H1 (cell line): ENCODE results near the gene MVD. TPM values are rescaled to one million over a fixed set of nuclear protein-coding genes. Genes with fewer than 3 reads are reported as not detected.

Source experiments
- CTCF ChIA-PET: fragments of 300-600 bp; sonication (Branson Sonifier 250); formaldehyde crosslinking; loops from one replicate; lab custom pipeline; 2021; ENCODE audit not compliant: partially characterized antibody; lab: Charles Lee
- POLR2A ChIA-PET: fragments of 300-600 bp; sonication (Branson Sonifier 250); formaldehyde crosslinking; loops from one replicate; lab custom pipeline; 2021; ENCODE audit warnings: inconsistent platforms; ENCODE audit not compliant: partially characterized antibody; lab: Charles Lee
- DNase-seq, 2 experiments: peaks; one replicate each; pipeline versions ENCODE4 v3.0.0 to v3.0.0-alpha.2; 2010 to 2022; ENCODE audit warnings: low spot score in 2 of 2, low read depth in 1 of 2, mixed read lengths in 1 of 2
- FAIRE-seq: peaks from 2 replicates; lab custom pipeline; 2011; peaks lifted over from hg19 to GRCh38; lab: Jason Lieb, UNC
- H2AFZ ChIP-seq: 2 replicates; pipeline ENCODE4 v1.8.1; 2012; ENCODE audit warnings: low read length, inconsistent platforms
- H2AK5ac ChIP-seq: 2 replicates; pipeline ENCODE4 v1.6.1; 2013; ENCODE audit warnings: low read depth, low read length
- H2BK120ac ChIP-seq: replicated peaks from 2 replicates; pipeline ENCODE3; 2013; ENCODE audit warnings: low read depth, low read length, inconsistent platforms
- H2BK12ac ChIP-seq: 2 replicates; pipeline ENCODE4 v1.6.1; 2013; ENCODE audit warnings: low read depth, low read length
- H2BK15ac ChIP-seq: 2 replicates; pipeline ENCODE4 v1.6.1; 2013; ENCODE audit warnings: low read length
- H2BK20ac ChIP-seq: 2 replicates; pipeline ENCODE4 v1.6.1; 2013; ENCODE audit warnings: low read length
- H2BK5ac ChIP-seq: 2 replicates; pipeline ENCODE4 v1.6.1; 2013; ENCODE audit warnings: low read depth, low read length
- H3K14ac ChIP-seq: 2 replicates; pipeline ENCODE4 v1.6.1; 2013; ENCODE audit warnings: inconsistent platforms; ENCODE audit not compliant: insufficient read length
- H3K18ac ChIP-seq: 2 replicates; pipeline ENCODE4 v1.6.1; 2013; ENCODE audit warnings: low read length; ENCODE audit errors: extremely low read depth
- H3K23ac ChIP-seq: 2 replicates; pipeline ENCODE4 v1.6.1; 2013; ENCODE audit warnings: inconsistent platforms; ENCODE audit not compliant: insufficient read length
- H3K23me2 ChIP-seq: 2 replicates; pipeline ENCODE4 v1.6.1; 2013; ENCODE audit warnings: low read depth, low read length
- H3K27ac ChIP-seq: 2 replicates; pipeline ENCODE4 v1.6.1; 2011; ENCODE audit warnings: low read depth, low read length, inconsistent platforms
- H3K27me3 ChIP-seq, 4 experiments: replicated peaks in 1 of 4; 1 replicate in 1 of 4; 2 replicates in 3 of 4; pipeline versions ENCODE4 v1.6.1 to v1.8.1; 2011 to 2013; ENCODE audit warnings: low read length in 3 of 4, mild to moderate bottlenecking in 3 of 4, inconsistent platforms in 2 of 4, mixed read lengths in 2 of 4, moderate library complexity in 1 of 4; ENCODE audit not compliant: control insufficient read depth in 3 of 4, insufficient read depth in 3 of 4; ENCODE audit errors: extremely low read depth in 1 of 4
- H3K36me3 ChIP-seq, 4 experiments: 2 replicates each; pipeline versions ENCODE4 v1.6.1 to v1.8.1; 2011 to 2013; ENCODE audit warnings: mild to moderate bottlenecking in 4 of 4, low read length in 3 of 4, moderate library complexity in 2 of 4, control low read depth in 1 of 4, inconsistent platforms in 1 of 4; ENCODE audit not compliant: insufficient read depth in 4 of 4, control insufficient read depth in 2 of 4
- H3K4ac ChIP-seq: replicated peaks from 2 replicates; pipeline ENCODE3; 2013; ENCODE audit warnings: low read length, low read depth, mixed read lengths, inconsistent platforms; ENCODE audit not compliant: insufficient read length
- H3K4me1 ChIP-seq, 4 experiments: replicated peaks in 1 of 4; 1 replicate in 1 of 4; 2 replicates in 3 of 4; pipeline versions ENCODE4 v1.6.1 to v1.8.1; 2011 to 2013; ENCODE audit warnings: low read length in 3 of 4, inconsistent platforms in 2 of 4, mixed read lengths in 1 of 4; ENCODE audit not compliant: insufficient read depth in 4 of 4, control insufficient read depth in 3 of 4
- H3K4me2 ChIP-seq, 2 experiments: 2 replicates each; pipeline versions ENCODE4 v1.6.1 to v1.8.1; 2011 to 2013; ENCODE audit warnings: low read depth in 2 of 2, low read length in 2 of 2, control low read depth in 1 of 2, inconsistent platforms in 1 of 2, mild to moderate bottlenecking in 1 of 2; ENCODE audit not compliant: insufficient read depth in 1 of 2
- H3K4me3 ChIP-seq, 4 experiments: fragments of 200-600, 300-600 bp in 1 of 4; sonication (generic), shearing (Covaris generic), sonication (Bioruptor Twin) in 1 of 4; 2 replicates each; pipeline versions ENCODE4 v1.5.1 to v1.8.1; 2011 to 2016; ENCODE audit warnings: low read length in 4 of 4, low read depth in 3 of 4, control low read depth in 2 of 4, inconsistent platforms in 2 of 4, mild to moderate bottlenecking in 2 of 4, mixed read lengths in 1 of 4, moderate library complexity in 1 of 4; ENCODE audit not compliant: insufficient read depth in 2 of 4; ENCODE audit errors: extremely low read depth in 1 of 4
- H3K56ac ChIP-seq: replicated peaks from 2 replicates; pipeline ENCODE3; 2013; ENCODE audit warnings: low read depth, mild to moderate bottlenecking, mixed read lengths, low read length, inconsistent platforms; ENCODE audit not compliant: insufficient read length
- H3K79me1 ChIP-seq: 2 replicates; pipeline ENCODE4 v1.6.1; 2013; ENCODE audit warnings: low read depth, low read length, control low read depth
- H3K79me2 ChIP-seq, 2 experiments: 2 replicates each; pipeline versions ENCODE4 v1.6.1 to v1.8.1; 2012 to 2013; ENCODE audit warnings: low read length in 2 of 2, mild to moderate bottlenecking in 2 of 2, inconsistent platforms in 1 of 2; ENCODE audit not compliant: insufficient read depth in 2 of 2, control insufficient read depth in 1 of 2
- H3K9ac ChIP-seq, 4 experiments: replicated peaks in 1 of 4; 1 replicate in 1 of 4; 2 replicates in 3 of 4; pipeline versions ENCODE4 v1.6.1 to v1.8.1; 2011 to 2013; ENCODE audit warnings: low read depth in 3 of 4, low read length in 3 of 4, control low read depth in 2 of 4, mild to moderate bottlenecking in 2 of 4, moderate library complexity in 2 of 4, inconsistent platforms in 1 of 4; ENCODE audit errors: extremely low read depth in 1 of 4
- H3K9me3 ChIP-seq, 2 experiments: 2 replicates each; pipeline versions ENCODE4 v1.6.1 to v1.8.1; 2012 to 2013; ENCODE audit warnings: mild to moderate bottlenecking in 2 of 2, moderate library complexity in 2 of 2, control low read depth in 1 of 2, inconsistent platforms in 1 of 2, low read depth in 1 of 2, low read length in 1 of 2, mixed read lengths in 1 of 2; ENCODE audit not compliant: insufficient read depth in 2 of 2
- H4K20me1 ChIP-seq, 2 experiments: replicated peaks in 1 of 2; 2 replicates each; pipeline versions ENCODE3 to v1.8.1; 2011 to 2013; ENCODE audit warnings: inconsistent platforms in 2 of 2, low read length in 2 of 2, mild to moderate bottlenecking in 1 of 2; ENCODE audit not compliant: insufficient read depth in 2 of 2, control insufficient read depth in 1 of 2
- H4K5ac ChIP-seq: 2 replicates; pipeline ENCODE4 v1.6.1; 2013; ENCODE audit warnings: low read length, low read depth, mixed read lengths, inconsistent platforms; ENCODE audit not compliant: insufficient read length
- H4K8ac ChIP-seq: 2 replicates; pipeline ENCODE4 v1.8.0; 2013; ENCODE audit warnings: mild to moderate bottlenecking, moderate library complexity, low read length, inconsistent platforms; ENCODE audit not compliant: insufficient read depth; ENCODE audit errors: extremely low read depth
- H4K91ac ChIP-seq: replicated peaks from 2 replicates; pipeline ENCODE3; 2013; ENCODE audit warnings: low read length, mixed read lengths, inconsistent platforms; ENCODE audit not compliant: insufficient read length
- ATF2 ChIP-seq: IDR thresholded peaks from 2 replicates; pipeline ENCODE4 v1.6.1; 2012; ENCODE audit warnings: low read length, inconsistent platforms
- CBX8 ChIP-seq: fragments of 300-800, 300-1000 bp; sonication (generic); IDR thresholded peaks from 2 replicates; pipeline ENCODE4 v1.7.1; 2016; ENCODE audit warnings: low read depth, low read length, borderline replicate concordance
- E2F6 ChIP-seq: IDR thresholded peaks from 2 replicates; pipeline ENCODE4 v1.6.1; 2012; ENCODE audit warnings: inconsistent platforms
- EGR1 ChIP-seq: IDR thresholded peaks from 2 replicates; pipeline ENCODE4 v1.6.1; 2011; ENCODE audit warnings: low read depth, low read length, borderline replicate concordance
- EZH2 ChIP-seq: fragments of 200-600 bp; sonication (generic); IDR thresholded peaks from 2 replicates; pipeline ENCODE4 v1.7.1; 2012; ENCODE audit warnings: low read depth, mild to moderate bottlenecking, moderate library complexity, low read length, inconsistent platforms; ENCODE audit not compliant: severe bottlenecking
- PHF8 ChIP-seq: fragments of 200-600 bp; sonication (generic); conservative IDR thresholded peaks from 2 replicates; pipeline ENCODE4 v1.7.1; 2012; ENCODE audit warnings: low read depth, mild to moderate bottlenecking, inconsistent platforms, low read length, moderate library complexity
- SIX5 ChIP-seq: IDR thresholded peaks from 2 replicates; pipeline ENCODE4 v1.6.1; 2011; ENCODE audit warnings: mild to moderate bottlenecking, low read depth, low read length
- SUZ12 ChIP-seq: fragments of 200-600 bp; sonication (generic); IDR thresholded peaks from 2 replicates; pipeline ENCODE4 v1.6.1; 2012; ENCODE audit warnings: mild to moderate bottlenecking, inconsistent platforms, low read length, moderate library complexity, mixed read lengths
- TAF1 ChIP-seq: IDR thresholded peaks from 2 replicates; pipeline ENCODE4 v1.6.1; 2011; ENCODE audit warnings: mild to moderate bottlenecking, low read depth, low read length
- WGBS, 2 experiments: shearing (Covaris generic) in 1 of 2; methylation state at CpG; one replicate each; pipeline versions ENCODE4 v1.1.6 to v1.1.7; 2013 to 2015; ENCODE audit warnings: low lambda C conversion rate in 2 of 2, mixed read lengths in 2 of 2, inconsistent platforms in 1 of 2, low coverage in 1 of 2, missing lambda C conversion rate in 1 of 2; ENCODE audit not compliant: insufficient replicate concordance in 2 of 2, insufficient coverage in 1 of 2, insufficient read length in 1 of 2; ENCODE audit errors: extremely low coverage in 1 of 2, missing lambda C conversion rate in 1 of 2; 5-methylcytosine and 5-hydroxymethylcytosine counted together
- polyA plus RNA-seq, 7 experiments: library from polyadenylated mRNA; depleted of rRNA in 3 of 7; stranded (reverse) in 5 of 7; unstranded in 2 of 7; fragments of >200 nt in 5 of 7; fragments of 200-250 nt in 2 of 7; gene quantifications; 1 replicate in 5 of 7; 2 replicates in 1 of 7; 4 replicates in 1 of 7; pipeline versions ENCODE4 v1.2.1 to v1.2.3, GENCODE V29; 2011 to 2013; ENCODE audit warnings: missing spikeins in 2 of 7, mixed read lengths in 2 of 7
- total RNA-seq: library from RNA; stranded (reverse); fragmentation: NEBNext Ultra II Directional; extraction: Animal tissue kit (Norgen Biotek cat#: 25700); gene quantifications from 2 replicates; pipeline ENCODE4 v1.2.1, GENCODE V29; 2021

Gene MVD
- total and polyA plus RNA-seq, 2 of the 8 experiments (the other 6 are each of a cell fraction or from before 2014, with no cell fraction given): 47.2 to 77.3 TPM

GRCh38 chr16:88691129-88691813 lies 28.4 kb upstream of the MVD start:
- H3K27ac ChIP-seq: no peak overlapping the region
- no peak overlapping the region for H2BK5ac ChIP-seq
- ChIA-PET CTCF (interaction anchor here (0.5 to 2.3 kb wide), 2 partner anchors 19 to 68 kb away, joined by 3 to 9 read pairs; no protein-coding TSS in a partner anchor), POLR2A (interaction anchor here (0.6 to 1.3 kb wide), 2 partner anchors 114 to 1012 kb away, joined by 3 read pairs; no protein-coding TSS in a partner anchor)
- H3K4me1 ChIP-seq: peaks cover 0 to 5% (median 4%) of the 10 kb centered on the region in 4 experiments; a peak in 6 of 7 replicates
- peaks cover 3% of the 10 kb centered on the region; the same call in 1 of the 2 replicates for H3K23me2 ChIP-seq
- H3K27me3 ChIP-seq: peaks cover 0 to 11% (median 9%) of the 10 kb centered on the region in 4 experiments; a peak in 3 of 7 replicates
- FAIRE-seq: no peak
- H3K9me3 ChIP-seq: no peaks in the 10 kb centered on the region
- H4K20me1 ChIP-seq: peaks cover 0 to 1% of the 10 kb centered on the region in 2 experiments
- no peak overlapping the region for H3K18ac ChIP-seq
- no peak for DNase-seq
- no peak overlapping the region for H3K4me2 ChIP-seq
- no peak overlapping the region for H4K8ac ChIP-seq
- H3K4ac ChIP-seq: peak overlapping the region; percentile 83
- H2AK5ac ChIP-seq: no peak overlapping the region
- no peaks in the 10 kb centered on the region for H3K79me1 ChIP-seq
- no peak overlapping the region for H3K4me3 ChIP-seq
- H4K91ac ChIP-seq: no peak overlapping the region
- H2AFZ ChIP-seq: no peak overlapping the region
- 0 out of 2 replicates have a peak overlapping the region, but pooled peaks have one; percentile 1 for H2BK15ac ChIP-seq
- peak overlapping the region in 1 of 4 experiments; percentile 38; a peak in 2 of 7 replicates for H3K9ac ChIP-seq
- H3K23ac ChIP-seq: no peak overlapping the region
- H3K56ac ChIP-seq: no peak overlapping the region
- no peak overlapping the region for H2BK20ac ChIP-seq
- H4K5ac ChIP-seq: no peak overlapping the region
- no peak overlapping the region for H3K14ac ChIP-seq
- H3K36me3 ChIP-seq: no peaks in the 10 kb centered on the region
- no peak overlapping the region for H2BK120ac ChIP-seq
- peak overlapping the region; percentile 55; the same call in 1 of the 2 replicates for H2BK12ac ChIP-seq
- 91% methylated on average over 32 of the region's 33 CpGs; no CpG with 5 or more reads in 1 of the 2 experiments for WGBS, 2 experiments
- H3K79me2 ChIP-seq: no peaks in the 10 kb centered on the region
- TF ChIP-seq SUZ12: no peak
- TF ChIP-seq CBX8: no peak
- TF ChIP-seq TAF1: no peak
- no peak for TF ChIP-seq ATF2
- TF ChIP-seq E2F6: no peak
- TF ChIP-seq EZH2: no peak
- TF ChIP-seq SIX5: no peak
- no peak for TF ChIP-seq EGR1
- TF ChIP-seq PHF8: no peak
